GM21390 (cell line): ENCODE results near the gene PPTC7.
"Not testable (repeated sequence)": the region's sequence is repeated elsewhere in the genome, so short reads cannot be mapped to it uniquely, and the experiment has no call there.

Source experiments
- ATAC-seq: cut with Tn5 transposase; IDR thresholded peaks from one replicate; pipeline ENCODE4 v1.9.1; 2021; ENCODE audit not compliant: unreplicated experiment

Gene PPTC7

DNA sequence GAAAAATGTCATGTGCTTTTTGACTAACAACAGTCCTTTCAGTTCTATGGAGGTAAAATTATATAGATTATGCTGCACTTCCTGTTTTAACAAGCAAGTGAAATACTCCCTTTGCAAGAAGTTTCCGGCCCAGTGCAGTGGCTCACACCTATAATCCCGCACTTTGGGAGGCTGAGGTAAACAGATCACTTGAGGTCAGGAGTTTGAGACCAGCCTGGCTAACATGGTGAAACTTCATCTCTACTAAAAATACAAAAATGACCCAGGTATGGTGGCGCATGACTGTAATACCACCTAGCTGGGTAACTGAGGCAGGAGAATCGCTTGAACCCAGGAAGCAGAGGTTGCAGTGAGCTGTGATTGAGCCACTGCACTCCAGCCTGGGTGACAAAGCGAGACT lies 20.7 kb downstream of the PPTC7 start:
- ATAC-seq, result not testable (repeated sequence)

DNA sequence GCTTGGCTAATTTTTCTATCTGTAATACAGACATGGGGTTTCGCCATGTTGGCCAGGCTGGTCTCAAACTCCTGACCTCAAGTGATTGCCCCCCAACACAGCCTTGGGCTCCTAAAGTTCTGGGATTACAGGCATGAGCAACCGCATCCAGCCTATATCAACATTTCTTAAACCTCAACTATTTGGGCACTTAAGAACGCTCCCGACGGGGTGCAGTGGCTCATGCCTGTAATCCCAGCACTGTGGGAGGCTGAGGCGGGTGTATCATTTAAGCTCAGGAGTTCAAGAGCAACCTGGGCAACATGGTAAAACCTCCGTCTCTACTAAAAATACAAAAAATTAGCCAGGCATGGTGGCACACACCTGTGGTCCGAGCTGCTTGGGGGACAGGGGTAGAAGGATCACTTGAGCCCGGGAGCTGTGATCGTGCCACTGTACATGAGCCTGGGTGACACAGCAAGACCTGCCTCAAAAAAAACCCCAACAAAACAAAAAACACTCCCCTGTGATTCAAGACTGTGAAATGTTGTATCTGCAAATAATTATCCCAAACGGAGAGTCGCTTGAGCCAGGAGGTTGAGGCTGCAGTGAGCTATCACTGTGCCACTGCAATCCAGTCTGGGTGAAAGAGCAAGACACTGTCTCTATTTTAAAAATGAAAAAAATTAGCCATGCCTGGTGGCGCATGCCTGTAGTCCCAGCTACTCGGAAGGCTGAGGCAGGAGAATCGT lies 21.5 kb downstream of the PPTC7 start:
- no peak for ATAC-seq

DNA sequence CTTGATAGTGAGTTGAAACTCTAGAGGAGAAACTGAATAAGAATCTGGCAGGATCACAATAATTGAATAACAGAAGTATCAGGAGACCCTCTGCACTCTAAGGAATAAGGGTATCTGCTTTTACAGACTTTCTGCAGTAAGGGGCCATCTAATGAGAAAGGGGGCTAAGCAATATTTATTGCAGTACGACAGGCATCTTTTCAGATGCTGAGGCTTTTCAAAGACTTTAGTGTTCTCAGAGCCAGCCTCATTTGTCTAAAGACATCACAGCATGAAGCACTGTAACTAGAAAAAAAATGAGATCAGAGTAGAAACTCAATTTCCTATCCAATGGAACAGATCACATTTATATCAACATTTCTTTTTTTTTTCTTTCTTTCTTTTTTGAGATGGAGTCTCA lies 22.2 kb downstream of the PPTC7 start:
- no peak for ATAC-seq

DNA sequence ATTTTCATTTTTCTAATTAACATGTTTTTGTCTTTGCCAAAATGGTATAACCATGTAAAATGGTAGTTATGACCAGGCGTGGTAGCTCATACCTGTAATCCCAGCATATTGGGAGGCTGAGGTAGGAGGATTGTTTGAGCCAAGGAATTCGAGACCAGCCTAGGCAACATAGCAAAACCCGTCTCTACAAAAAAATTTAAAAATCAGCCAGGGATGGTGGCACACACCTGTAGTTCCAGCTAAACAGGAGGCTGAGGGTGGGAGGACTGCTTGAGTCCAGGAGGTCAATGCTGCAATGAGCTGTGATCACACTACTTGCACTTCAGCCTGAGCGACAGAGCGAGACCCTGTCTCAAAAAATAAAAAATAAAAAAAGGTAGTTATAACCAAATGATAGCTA lies 23.1 kb downstream of the PPTC7 start:
- ATAC-seq, result no peak

DNA sequence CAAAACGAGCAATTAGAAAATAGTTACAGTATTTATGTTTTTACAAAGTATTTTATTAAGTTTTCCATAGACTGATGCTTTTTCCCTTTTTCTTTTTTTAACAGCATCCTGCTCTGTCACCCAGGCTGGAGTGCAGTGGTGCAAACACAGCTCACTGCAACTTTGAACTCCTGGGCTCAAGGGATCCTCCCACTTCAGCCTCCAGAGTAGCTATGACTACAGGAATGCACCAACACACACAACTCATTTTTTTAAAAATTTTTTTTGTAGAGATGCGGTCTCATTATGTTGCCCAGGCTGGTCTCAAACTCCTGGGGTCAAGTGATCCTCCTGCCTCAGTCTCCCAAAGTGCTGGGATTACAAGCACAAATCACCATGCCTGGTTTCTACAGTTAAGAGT lies 24.2 kb downstream of the PPTC7 start:
- ATAC-seq, result not testable (repeated sequence)

DNA sequence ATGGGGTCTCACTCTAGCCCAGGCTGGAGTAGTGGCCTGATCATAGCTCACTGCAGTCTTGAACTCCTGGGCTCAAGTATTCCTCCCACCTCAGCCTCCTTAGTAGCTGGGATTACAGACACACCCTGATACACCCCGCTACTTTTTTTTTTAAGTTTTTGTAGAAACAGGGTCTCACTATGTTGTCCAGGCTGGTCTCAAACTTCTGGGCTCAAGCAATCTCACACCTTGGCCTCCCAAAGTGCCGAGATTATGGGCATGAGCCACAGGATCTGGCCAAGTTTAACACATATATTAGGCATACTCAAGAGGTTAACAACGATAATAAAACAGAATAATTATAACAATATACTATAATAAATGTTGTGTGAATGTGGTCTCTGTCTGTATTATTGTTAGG lies 25.8 kb downstream of the PPTC7 start:
- no peak for ATAC-seq

DNA sequence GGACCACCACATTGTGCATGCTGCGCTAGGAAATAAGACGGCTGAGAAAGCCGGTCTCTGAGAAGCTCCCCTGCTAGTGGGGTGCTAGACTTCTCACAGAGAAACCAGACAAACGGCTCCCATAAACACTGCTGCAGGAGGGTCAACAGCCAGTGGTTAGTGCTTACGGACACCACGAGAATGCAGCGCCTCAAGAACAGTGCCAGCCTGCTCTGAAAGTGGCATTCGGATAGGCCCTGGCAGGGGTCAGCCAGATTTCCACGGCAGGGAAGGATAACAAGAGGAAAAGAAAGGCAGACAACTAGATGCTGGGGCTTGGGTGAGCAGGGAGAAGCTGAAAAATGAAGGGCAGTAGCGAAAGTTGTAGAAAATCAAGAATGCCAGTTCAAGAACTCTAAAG lies 26.4 kb downstream of the PPTC7 start:
- ATAC-seq, result no peak

DNA sequence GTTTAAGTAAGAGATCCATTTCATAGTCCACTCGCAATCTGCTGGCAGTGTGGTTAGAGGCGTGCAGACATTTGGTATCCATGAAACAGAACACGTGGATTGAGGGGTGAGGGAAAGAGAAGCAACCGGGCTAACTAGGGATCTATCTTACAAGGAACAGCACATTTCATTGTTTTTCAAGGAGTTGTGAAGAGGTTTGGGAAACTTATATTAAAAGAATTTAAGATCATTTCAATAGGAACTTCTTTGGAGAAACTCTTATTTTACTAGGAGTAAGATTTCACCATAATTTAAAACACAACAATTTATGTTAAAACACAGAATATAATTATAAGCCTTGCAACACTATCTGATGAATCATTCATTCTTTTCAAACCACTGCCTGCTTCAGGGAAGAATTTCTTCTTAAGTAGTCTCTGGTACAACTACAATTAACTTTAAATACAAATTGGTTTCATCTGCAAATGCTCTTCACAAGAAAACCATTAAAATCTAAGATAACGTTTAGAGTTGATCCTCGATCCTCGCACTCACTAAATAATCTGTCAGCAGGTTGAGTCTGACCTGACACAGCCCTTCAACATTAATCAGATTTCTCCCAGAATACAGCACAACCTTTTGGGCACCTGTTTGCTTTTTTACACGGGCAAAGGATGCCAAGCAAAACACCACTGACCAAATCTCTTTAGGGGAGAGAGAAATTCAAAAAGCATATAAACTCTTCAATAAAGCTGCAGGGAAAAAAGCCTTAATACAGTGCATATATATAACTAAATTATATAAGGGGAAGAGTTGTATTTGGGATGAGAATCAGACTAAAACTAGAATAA lies 27.3 kb downstream of the PPTC7 start:
- no peak for ATAC-seq

DNA sequence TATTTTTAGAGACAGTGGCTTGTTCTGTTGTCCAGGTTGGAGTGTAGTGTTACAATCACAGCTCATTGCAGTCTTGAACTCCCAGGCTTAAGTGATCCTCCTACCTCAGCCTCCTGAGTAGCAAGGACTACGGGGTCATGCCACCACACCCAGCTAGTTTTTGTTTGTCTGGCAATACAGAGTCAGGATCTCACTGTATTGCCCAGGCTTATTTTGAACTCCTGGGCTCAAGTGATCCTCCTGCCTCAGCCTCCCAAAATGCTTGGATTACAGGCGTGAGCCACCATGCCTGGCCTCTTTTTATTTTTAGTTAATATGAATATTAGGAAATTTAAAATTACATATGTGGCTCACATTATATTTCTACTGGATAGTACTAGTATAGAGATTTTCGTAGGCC lies 28.9 kb downstream of the PPTC7 start:
- no peak for ATAC-seq

DNA sequence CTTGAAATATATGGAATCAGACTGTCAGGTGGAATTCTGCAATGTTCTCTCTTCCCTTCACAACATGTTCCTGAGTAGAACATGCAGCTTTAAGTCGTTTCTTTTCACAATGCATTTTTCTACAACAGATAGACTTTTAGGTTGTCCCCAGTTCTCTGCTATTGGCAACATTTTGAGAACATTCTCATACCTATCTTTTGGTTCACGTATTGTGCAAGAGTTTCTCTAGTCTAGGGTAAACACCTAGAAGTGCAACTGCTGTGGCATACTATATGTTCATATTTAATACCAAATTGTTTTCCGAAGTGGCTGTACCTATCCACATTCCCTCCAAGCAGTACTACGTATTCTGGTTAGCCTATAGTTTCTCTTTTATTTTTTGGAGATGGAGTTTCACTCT lies 32.1 kb downstream of the PPTC7 start:
- no peak for ATAC-seq

DNA sequence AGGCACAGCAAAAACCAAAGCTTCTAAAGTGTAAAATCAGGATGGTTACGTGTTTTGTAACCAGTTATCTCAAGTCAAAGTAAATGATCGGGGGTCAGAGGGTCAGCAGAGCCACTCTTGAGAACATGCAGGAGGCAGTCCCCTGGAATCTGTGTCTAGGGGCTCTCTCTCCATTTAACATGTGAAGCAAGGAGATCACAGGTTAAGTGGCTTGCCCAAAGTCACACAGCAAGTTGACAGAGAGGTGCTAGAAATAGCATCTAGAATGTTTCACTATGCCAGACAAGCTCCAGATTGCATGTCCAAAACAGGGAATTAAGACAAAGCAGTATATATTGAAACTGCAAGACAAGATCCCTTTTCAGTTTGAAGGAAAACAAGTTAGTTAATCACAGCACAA lies 33.4 kb downstream of the PPTC7 start:
- ATAC-seq, result no peak

DNA sequence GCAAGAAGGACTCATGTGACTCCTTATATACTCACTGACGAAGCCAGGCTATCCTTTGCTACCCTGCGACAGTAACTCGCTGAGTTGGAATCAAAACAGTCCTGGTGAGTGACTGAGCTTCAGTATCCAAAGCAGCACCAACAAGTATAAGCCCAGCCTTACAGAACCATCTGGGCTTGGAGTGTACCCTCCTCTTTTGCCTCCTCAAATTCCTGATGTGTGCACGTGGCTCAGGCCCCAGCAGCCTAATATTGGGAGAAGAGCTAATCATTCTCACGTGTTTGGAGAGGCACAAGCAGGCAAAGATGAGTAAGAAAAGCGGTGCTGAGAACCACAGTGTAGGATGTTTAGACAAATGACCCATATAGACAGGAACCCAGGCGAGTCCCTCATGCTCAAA lies 34.4 kb downstream of the PPTC7 start:
- no peak for ATAC-seq

DNA sequence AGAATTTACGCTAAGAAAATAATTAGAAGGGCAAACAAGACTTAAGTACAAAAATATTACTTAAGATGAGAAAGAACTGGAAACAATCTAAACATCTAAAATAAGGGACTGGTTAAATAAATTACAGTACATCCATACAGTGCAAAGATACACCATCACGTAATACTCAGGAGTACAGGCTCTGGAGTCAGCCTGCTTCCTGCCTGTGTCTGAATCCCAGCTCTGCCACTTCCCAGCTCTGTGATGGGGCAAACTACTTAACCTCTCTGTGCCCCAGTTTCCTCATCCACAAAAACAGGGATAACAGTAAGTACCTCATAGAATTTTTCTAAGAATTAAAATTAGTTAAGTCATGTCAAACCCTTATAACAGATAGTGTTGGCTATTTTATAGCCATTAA lies 36.0 kb downstream of the PPTC7 start:
- ATAC-seq, result no peak

DNA sequence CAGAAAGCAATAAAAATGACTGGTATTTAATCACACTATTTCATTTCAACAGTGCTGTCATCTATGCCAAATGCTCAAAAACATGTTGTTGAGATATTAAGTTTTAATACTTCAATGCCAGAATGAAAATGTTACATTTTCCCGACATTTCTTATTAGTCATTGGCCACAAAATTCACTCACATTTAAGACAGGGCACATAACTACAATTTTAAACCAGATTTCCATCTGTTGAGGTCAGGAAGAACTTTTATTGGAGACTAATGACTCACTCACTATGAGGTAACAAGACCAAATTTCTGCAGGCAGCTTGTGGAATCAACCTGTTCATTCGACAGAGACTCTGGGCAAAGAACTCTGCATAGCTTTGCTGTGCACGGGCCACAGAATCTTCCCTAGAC lies 36.8 kb downstream of the PPTC7 start:
- no peak for ATAC-seq

DNA sequence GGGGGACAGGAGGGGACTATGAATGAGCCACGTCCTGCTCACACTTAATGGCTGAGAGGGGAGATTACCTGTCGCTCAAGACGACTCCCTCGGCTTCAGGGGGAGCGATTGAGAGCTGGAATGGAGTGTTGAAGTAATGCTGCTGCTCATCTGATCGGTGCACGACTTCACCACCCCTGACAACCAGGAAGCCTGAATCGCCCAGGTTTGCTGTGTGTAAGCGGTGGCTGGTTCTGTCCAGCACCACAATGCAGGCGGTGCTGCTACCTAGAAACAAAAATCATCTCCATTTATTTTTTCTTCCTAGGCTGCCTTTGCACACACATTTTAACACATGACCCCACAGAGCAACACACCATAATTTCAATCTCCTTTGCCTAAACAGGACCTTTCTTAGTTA lies 37.3 kb downstream of the PPTC7 start:
- no peak for ATAC-seq

DNA sequence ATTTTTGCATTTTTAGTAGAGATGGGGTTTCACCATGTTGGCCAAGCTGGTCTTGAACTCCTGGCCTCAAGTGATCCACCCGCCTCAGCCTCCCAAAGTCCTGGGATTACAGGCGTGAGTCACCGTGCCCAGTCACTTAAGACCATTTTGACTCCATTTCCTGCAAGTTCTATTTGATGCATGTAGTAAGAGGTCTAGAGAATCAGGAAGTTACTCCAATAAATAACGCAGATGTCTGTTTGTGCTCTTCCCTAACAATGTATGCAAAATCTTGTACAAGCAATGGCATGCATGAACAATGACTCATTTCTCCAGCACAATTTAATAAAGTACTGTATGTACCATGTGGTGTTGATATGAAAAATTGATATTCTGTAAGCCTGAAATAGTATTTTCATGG lies 37.9 kb downstream of the PPTC7 start:
- ATAC-seq, result not testable (repeated sequence)

DNA sequence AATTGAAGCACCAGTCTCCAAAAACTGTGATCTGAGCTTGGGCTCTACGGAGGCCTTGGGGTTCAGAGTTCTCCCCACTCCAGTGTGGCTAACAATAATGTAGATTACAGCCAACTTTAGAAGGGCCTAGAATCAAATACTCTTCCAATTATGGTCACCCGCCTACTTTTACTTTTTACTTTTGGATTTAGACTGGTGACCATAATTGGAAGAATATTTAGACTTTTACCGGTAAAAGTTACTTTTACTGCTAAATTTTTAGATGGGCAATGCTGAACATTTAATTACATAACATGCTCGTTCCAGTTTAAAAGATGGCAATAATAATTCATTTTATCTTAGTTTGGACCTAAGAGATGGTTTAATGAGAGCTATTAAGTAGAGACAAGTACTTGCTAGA lies 39.2 kb downstream of the PPTC7 start:
- ATAC-seq, result no peak

DNA sequence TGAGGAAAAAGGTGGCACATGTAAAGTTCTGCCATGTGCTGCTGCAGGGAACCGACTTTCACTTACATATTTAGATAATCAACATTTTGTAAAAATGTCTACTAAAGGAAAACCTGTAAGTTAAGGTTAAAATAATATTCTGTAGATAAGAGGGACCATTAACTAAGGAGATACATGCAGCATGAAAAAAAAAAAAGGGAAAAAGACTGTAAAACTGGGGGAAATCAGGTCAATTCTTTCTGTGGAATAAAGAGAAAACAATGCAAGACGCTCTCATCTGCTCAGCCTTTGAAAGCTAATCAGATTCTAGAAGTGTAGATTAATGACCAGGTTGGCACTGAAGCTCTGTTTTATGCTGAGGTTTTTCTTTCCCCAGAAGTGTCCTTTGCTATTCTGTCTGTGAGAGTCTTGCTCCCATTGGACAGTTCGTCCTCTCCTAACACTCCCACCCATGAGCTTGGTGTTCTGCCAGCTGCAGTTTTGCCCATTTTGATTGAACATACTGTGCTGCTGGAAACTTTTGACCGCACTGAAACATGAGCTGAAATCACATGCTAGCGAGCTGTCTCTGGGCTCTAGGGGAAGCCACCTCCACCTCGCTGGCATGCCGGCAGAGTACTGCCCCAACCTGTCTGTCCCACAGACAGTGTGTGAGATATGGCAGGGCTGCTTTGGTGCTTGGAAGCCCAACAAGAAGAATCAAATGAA lies 39.7 kb downstream of the PPTC7 start:
- ATAC-seq, result no peak

DNA sequence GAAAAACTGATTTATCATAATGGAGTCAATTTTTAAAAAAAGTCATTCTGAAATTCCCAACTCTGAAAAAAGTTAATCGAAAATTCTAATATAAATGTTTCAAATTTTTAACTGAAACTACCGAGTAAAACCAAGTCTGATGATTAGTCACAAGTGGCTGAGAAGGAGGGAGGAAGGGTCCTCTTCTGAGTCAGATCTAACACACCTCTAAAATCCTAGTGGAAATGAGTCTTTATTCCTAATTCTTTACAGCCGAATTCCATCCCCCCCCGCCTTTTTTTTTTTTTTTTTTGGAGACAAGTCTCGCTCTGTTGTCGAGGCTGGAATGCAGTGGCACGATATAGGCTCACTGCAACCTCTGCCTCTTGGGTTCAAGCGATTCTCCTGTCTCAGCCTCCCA lies 43.1 kb downstream of the PPTC7 start:
- ATAC-seq, result no peak

DNA sequence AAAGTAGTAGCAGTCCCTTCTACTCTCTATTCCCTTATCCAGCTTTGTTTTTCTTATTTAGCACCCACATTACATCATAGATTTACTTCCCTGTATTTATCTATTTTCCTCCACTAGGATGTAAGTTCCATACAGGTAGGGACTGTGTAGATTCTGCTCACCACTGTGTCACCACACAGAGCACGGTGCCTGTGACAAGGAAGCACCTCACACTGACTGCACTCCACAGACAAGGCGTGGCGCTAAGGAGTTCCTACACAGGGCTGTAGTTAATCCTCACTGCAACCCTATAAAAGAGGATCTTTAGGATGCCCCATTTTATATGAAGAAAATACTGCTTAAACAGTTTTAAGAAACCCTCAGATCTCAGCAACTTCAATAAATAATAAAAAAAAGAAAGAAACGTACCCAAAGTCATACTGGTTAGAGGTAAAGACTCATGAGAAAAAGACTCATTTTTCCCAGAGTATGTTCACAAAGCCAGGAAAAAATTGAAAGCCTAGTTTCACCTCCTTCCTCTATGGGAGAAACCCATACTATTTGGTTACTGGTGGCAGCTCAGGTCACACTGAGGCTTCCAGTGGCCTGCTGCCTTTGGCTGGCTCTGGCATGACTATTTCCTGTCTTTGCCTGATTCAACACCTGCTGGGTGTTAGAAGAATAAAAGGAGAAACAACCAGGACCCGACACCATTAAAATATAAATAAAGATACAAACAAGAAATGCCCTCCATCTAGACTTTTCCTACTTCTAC lies 44.1 kb downstream of the PPTC7 start:
- ATAC-seq, result no peak
